Naive thymus-derived CD8-positive, alpha-beta T cell (primary cell): ENCODE data around the gene DERL3. TPM values are rescaled to one million over a fixed set of nuclear protein-coding genes. Genes with fewer than 3 reads are reported as not detected.
A peak's percentile ranks its signal among the peaks of the same experiment; 100 is the strongest.

ENCODE experiments used
- ATAC-seq, 2 donors: fragments of 150-1000 bp; cut with Tn5 transposase in 1 of 2; sonication (Bioruptor Pico), chemical (Tn5 transposase) in 1 of 2; 1 replicate in 1 of 2; 2 replicates in 1 of 2; pipeline ENCODE4 v1.10.0; 2021; ENCODE audit warnings: mild to moderate bottlenecking in 2 of 2, moderate library complexity in 2 of 2
- POLR2A ChIA-PET: fragments of 350-600 bp; sonication (Branson Sonifier 250); formaldehyde crosslinking; loops from one replicate; lab custom pipeline; 2021; ENCODE audit warnings: antibody characterized with exemption; lab: Charles Lee
- DNase-seq, 10 donors: peaks; one replicate each; pipeline versions ENCODE4 v3.0.0 to v3.0.0-alpha.2; 2020 to 2022
- H3K27ac Mint-ChIP-seq, 10 donors: one replicate each; pipeline ENCODE4 v1.8.0; 2020 to 2022; ENCODE audit warnings: mild to moderate bottlenecking in 10 of 10, mixed read lengths in 10 of 10, moderate library complexity in 4 of 10, inconsistent platforms in 1 of 10
- H3K27me3 Mint-ChIP-seq, 5 donors: one replicate each; pipeline ENCODE4 v1.8.0; 2021 to 2022; ENCODE audit warnings: mixed read lengths in 5 of 5
- H3K36me3 Mint-ChIP-seq, 3 donors: one replicate each; pipeline ENCODE4 v1.8.0; 2020 to 2022; ENCODE audit warnings: mixed read lengths in 3 of 3, mild to moderate bottlenecking in 2 of 3, inconsistent platforms in 1 of 3
- H3K4me1 Mint-ChIP-seq, 4 donors: one replicate each; pipeline ENCODE4 v1.8.0; 2021 to 2022; ENCODE audit warnings: mixed read lengths in 4 of 4
- H3K4me3 Mint-ChIP-seq, 10 donors: one replicate each; pipeline ENCODE4 v1.8.0; 2020 to 2022; ENCODE audit warnings: mild to moderate bottlenecking in 10 of 10, mixed read lengths in 10 of 10, moderate library complexity in 6 of 10, inconsistent platforms in 1 of 10
- H3K9me3 Mint-ChIP-seq, 9 donors: one replicate each; pipeline ENCODE4 v1.8.0; 2020 to 2022; ENCODE audit warnings: mixed read lengths in 9 of 9, mild to moderate bottlenecking in 3 of 9, inconsistent platforms in 1 of 9, moderate library complexity in 1 of 9
- polyA plus RNA-seq, 3 donors: library from polyadenylated mRNA; unstranded; fragments of 300-500 nt; fragmentation: Illumina TruSeq; gene quantifications; one replicate each; pipeline ENCODE4 v1.2.3, GENCODE V29; 2021
- total RNA-seq, 8 experiments: library from RNA in 2 of 8; stranded (reverse) in 2 of 8; gene quantifications; one replicate each; pipeline ENCODE4 v1.2.3 and lab custom pipeline; 2021 to 2026

DERL3 gene
- total and polyA plus RNA-seq, 5 experiments from 2014 or later: 1.7 to 2.0 TPM; not detected in 3

DNA sequence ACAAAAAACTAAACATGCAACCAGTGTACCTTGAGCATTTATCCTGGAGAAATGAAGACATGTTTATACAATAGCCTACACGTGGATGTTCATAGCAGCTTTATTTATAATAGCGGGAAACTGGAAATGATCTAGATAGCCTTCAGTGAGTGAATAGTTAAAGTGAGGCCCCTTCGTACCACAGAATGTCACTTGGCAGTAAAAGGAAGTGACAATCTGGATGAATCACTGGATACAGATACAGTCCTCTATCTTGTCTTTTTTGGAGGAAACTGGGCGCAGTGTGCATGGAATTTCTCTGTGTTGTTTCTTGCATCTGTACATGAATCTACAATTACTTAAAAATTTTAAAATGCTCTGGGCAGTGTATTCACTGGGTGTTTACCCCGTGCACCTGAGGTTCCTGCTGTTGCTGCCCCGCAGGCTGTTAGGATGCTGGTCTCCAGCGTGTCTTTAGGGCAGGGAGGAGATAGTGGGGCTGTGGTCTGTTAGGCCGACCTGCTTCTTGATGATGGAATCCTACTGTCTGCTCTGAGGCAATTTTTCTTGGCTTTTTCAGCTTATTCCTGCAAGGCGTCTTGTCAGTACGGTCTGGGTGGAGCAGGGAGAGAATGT is 23.2 kb downstream of the DERL3 start:
- H3K27ac Mint-ChIP-seq: peak overlapping the region in 1 of 10 donors; percentile 25
- no peak for DNase-seq
- no peaks in the 10 kb centered on the region for H3K9me3 Mint-ChIP-seq
- POLR2A ChIA-PET: no interaction called here
- H3K4me1 Mint-ChIP-seq: peaks cover 0 to 31% (median 7%) of the 10 kb centered on the region in 4 donors
- no peaks in the 10 kb centered on the region for H3K27me3 Mint-ChIP-seq
- H3K36me3 Mint-ChIP-seq: peaks cover 0 to 86% (median 14%) of the 10 kb centered on the region in 3 donors
- H3K4me3 Mint-ChIP-seq: no peak overlapping the region
- ATAC-seq: no peak

DNA sequence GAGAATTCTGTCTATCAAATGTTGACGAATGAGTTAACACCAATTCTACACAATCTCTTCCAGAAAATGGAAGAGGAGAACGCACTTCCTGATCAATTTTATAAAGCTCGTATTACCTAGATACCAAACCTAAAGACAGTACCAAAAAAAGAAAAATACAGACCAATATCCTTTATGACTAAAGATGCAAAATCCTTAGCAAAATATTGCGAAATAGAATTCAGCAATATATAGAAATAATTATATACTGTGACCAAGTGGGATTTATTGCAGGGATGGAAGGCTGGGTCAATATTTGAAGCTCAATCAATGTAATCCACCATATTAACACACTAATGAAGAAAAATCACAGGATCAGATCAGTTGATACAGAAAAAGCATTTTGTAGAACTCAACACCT is 26.4 kb downstream of the DERL3 start:
- ATAC-seq (no peak), DNase-seq (no peak)
- peaks cover 0 to 11% (median 6%) of the 10 kb centered on the region in 4 donors for H3K4me1 Mint-ChIP-seq
- no peaks in the 10 kb centered on the region for H3K27me3 Mint-ChIP-seq
- no peaks in the 10 kb centered on the region for H3K9me3 Mint-ChIP-seq
- no peak overlapping the region for H3K4me3 Mint-ChIP-seq
- H3K27ac Mint-ChIP-seq: peak overlapping the region in 2 of 10 donors; percentile 41 to 42
- POLR2A ChIA-PET: no interaction called here
- peaks cover 0 to 81% (median 8%) of the 10 kb centered on the region in 3 donors for H3K36me3 Mint-ChIP-seq

DNA sequence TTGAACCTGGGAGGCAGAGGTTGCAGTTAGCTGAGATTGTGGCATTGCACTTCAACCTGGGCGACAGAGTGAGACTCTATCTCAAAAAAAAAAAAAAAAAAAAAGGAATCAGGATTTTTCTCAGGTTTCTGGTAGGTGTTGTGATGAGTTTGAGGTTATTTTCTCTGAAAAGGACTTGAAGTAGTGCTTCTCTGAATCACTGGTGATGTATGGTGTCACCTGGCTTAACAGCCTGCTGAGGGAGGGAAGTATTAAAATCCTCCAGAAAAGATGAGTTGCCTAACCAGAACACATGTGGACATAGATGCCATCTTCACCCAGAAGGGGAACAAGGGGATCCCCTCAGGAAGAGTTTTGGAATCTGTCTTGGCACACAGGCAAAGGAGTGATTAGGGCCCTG is 32.0 kb downstream of the DERL3 start:
- POLR2A ChIA-PET: interaction anchor here (0.7 kb wide), 1 partner anchor 10 kb away, joined by 4 read pairs; no protein-coding TSS in a partner anchor
- no peak overlapping the region for H3K4me3 Mint-ChIP-seq
- ATAC-seq (no peak), DNase-seq (no peak)
- no peaks in the 10 kb centered on the region for H3K9me3 Mint-ChIP-seq
- peaks cover 0 to 90% (median 2%) of the 10 kb centered on the region in 3 donors for H3K36me3 Mint-ChIP-seq
- no peaks in the 10 kb centered on the region for H3K27me3 Mint-ChIP-seq
- H3K4me1 Mint-ChIP-seq: peaks cover 0 to 20% (median 3%) of the 10 kb centered on the region in 4 donors
- peak overlapping the region in 1 of 10 donors; percentile 34 for H3K27ac Mint-ChIP-seq

DNA sequence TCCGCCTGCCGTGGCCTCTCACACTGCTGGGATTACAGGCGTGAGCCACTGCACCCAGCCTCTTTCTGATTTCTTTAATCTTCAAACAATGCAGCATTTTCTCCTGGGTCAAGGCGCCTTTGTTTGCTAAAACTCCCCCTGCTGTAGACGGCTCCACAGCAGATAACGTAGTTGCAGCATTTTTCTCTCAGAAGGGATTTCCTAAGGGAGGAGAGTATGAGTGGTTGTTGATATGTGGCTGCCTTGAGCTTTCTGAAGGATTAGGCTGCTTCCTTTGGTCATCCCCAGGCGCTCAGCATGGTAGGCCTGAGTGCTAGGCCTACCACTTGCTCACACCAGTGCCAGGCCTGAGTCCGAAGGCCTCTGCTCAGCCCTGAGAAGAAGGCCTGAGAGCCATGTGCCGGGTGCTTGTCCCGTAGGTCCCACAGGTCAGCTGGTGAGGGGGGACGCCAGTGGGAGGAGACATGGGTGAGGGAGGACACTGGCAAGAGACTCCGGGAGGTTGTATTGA is 34.0 kb downstream of the DERL3 start:
- Mint-ChIP-seq H3K27me3 (no peaks in the 10 kb centered on the region), H3K4me1 (peaks cover 0 to 29% (median 2%) of the 10 kb centered on the region in 4 donors), H3K4me3 (no peak overlapping the region), H3K36me3 (peaks cover 0 to 91% (median 16%) of the 10 kb centered on the region in 3 donors), H3K27ac (peak overlapping the region in 1 of 10 donors; percentile 71), H3K9me3 (no peaks in the 10 kb centered on the region)
- ATAC-seq: no peak
- POLR2A ChIA-PET: interaction anchor here (0.5 kb wide), 1 partner anchor 75 kb away, joined by 4 read pairs; no protein-coding TSS in a partner anchor
- no peak for DNase-seq

DNA sequence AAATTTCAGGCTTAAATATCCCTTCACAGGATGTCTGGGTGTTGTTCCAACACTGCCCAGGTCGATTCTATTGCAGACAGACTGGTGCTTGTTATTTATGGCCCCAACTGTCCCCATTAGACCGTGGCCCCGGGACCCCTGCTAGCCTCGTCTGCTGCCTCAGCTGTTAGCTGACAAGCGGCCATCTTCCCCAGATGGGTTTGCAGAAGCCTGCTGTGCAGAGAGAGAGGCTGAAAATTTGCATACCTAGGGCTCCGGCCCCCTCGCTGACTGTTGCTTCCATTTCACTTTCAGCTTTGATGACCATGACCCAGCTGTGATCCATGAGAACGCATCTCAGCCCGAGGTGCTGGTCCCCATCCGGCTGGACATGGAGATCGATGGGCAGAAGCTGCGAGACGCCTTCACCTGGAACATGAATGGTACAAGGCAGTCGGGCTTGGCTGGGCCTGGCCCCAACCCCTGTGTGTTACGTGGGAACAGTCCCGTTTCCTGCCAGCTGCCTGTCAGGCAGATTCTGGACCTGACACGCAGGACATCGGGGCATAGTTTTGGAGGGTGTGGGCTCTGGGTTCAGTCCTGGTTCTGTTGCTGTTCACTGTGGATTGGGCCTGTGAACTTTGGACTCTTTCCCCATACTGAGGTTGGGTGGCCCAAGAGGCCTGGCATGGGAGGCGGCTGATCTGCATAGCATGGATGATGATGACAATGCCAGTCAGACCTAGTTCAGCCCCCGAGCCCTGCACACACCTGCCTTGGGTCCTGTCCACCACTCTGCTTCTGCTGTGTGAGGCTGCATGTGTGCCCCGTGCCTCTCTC is 35.6 kb downstream of the DERL3 start:
- H3K4me1 Mint-ChIP-seq: peaks cover 0 to 33% (median 2%) of the 10 kb centered on the region in 4 donors
- POLR2A ChIA-PET: no interaction called here
- H3K27me3 Mint-ChIP-seq: no peaks in the 10 kb centered on the region
- H3K27ac Mint-ChIP-seq: peak overlapping the region in 4 of 10 donors; percentile 18 to 93 (median 46)
- ATAC-seq (no peak), DNase-seq (no peak)
- H3K9me3 Mint-ChIP-seq: no peaks in the 10 kb centered on the region
- H3K4me3 Mint-ChIP-seq: no peak overlapping the region
- peaks cover 0 to 94% (median 17%) of the 10 kb centered on the region in 3 donors for H3K36me3 Mint-ChIP-seq

DNA sequence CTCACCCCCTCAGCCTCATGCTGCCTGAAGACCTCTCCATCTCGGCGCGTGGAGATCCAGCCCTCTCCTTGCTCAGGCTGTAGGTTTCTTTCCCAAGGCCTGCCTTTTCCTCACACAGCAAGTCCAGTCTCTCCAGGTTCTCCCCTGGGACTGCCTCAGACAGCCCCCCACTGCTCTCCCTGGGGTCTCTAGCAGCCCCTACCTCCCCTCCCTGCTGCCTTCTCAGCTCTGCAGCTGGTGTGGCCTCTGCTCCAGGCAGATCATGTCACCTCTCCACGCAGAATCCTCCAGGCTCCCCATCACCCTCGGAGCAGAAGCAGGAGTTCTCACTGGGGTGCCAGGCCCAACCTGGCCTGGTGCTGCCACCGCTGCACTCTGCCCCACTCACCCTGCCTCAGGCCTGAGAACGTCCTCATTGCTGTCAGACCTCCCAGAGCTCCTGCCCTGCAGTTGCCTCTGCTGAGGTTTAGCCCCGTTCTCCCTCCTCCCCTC is 36.9 kb downstream of the DERL3 start:
- Mint-ChIP-seq H3K4me1 (peaks cover 0 to 33% (median 2%) of the 10 kb centered on the region in 4 donors), H3K9me3 (no peaks in the 10 kb centered on the region), H3K36me3 (peaks cover 0 to 92% (median 17%) of the 10 kb centered on the region in 3 donors), H3K4me3 (no peak overlapping the region), H3K27me3 (no peaks in the 10 kb centered on the region), H3K27ac (peak overlapping the region in 3 of 10 donors; percentile 35 to 93 (median 86))
- ATAC-seq (no peak), DNase-seq (no peak)
- POLR2A ChIA-PET: no interaction called here

DNA sequence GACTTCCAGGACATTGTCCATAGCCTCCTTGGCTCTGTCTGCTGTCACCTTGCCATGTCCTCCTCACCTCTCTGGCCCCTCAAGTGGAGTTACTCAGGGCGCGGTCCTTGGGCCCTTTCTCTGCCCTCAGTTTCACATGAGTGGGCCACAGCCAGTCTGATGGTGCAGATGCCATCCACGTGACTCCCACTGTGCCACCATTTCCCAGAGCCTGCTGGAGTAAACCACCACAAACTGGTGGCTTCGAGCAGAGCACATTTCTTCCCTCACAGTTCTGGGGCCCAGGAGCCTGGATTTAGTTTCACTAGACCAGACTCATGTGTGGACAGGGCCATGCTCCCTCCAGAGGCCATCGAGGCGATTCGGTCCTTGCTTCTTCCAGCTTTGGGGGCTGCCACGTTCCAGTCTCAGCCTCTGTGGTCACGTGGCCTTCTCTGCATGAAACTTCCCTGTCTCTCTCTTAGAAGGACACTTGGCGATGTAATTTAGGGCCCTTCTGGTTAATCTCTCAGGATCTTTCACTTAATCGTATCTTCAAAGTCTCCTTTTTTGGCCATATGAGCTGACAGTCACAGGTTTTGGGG is 37.5 kb downstream of the DERL3 start:
- H3K27ac Mint-ChIP-seq: peak overlapping the region in 2 of 10 donors; percentile 70 to 73
- POLR2A ChIA-PET: no interaction called here
- no peaks in the 10 kb centered on the region for H3K9me3 Mint-ChIP-seq
- DNase-seq (no peak), ATAC-seq (no peak)
- H3K4me3 Mint-ChIP-seq: peak overlapping the region in 1 of 10 donors; percentile 48
- H3K27me3 Mint-ChIP-seq: no peaks in the 10 kb centered on the region
- peaks cover 0 to 32% (median 2%) of the 10 kb centered on the region in 4 donors for H3K4me1 Mint-ChIP-seq
- H3K36me3 Mint-ChIP-seq: peaks cover 0 to 93% (median 22%) of the 10 kb centered on the region in 3 donors

GRCh38 chr22:23800297-23801237 is 38.2 kb downstream of the DERL3 start:
- Mint-ChIP-seq H3K27ac (peak overlapping the region in 2 of 10 donors; percentile 70 to 73), H3K4me3 (peak overlapping the region in 1 of 10 donors; percentile 67), H3K9me3 (no peaks in the 10 kb centered on the region), H3K4me1 (peaks cover 0 to 31% (median 2%) of the 10 kb centered on the region in 4 donors), H3K27me3 (no peaks in the 10 kb centered on the region), H3K36me3 (peaks cover 0 to 93% (median 26%) of the 10 kb centered on the region in 3 donors)
- POLR2A ChIA-PET: no interaction called here
- DNase-seq (no peak), ATAC-seq (peak in 1 of 2 donors; percentile 42)

- POLR2A ChIA-PET: interaction anchor here (0.6 kb wide), 1 partner anchor 10 kb away, joined by 4 read pairs; no protein-coding TSS in a partner anchor
- Mint-ChIP-seq H3K4me3 (no peak overlapping the region), H3K9me3 (no peaks in the 10 kb centered on the region), H3K27ac (peak overlapping the region in 1 of 10 donors; percentile 41), H3K27me3 (no peaks in the 10 kb centered on the region), H3K36me3 (peaks cover 0 to 92% (median 23%) of the 10 kb centered on the region in 3 donors), H3K4me1 (peaks cover 5 to 33% (median 18%) of the 10 kb centered on the region in 4 donors)
- DNase-seq (no peak), ATAC-seq (no peak)
Measured at GRCh38 chr22:23796461-23796860, 42.3 kb downstream of the DERL3 start.

GRCh38 chr22:23793326-23793725 is 45.5 kb downstream of the DERL3 start:
- POLR2A ChIA-PET: interaction anchor here (0.7 to 1.1 kb wide), 2 partner anchors 21 to 22 kb away, joined by 3 to 4 read pairs; partner anchors contain the start of gene MMP11
- Mint-ChIP-seq H3K4me3 (no peak overlapping the region), H3K27me3 (no peaks in the 10 kb centered on the region), H3K36me3 (peaks cover 0 to 73% (median 15%) of the 10 kb centered on the region in 3 donors), H3K27ac (peak overlapping the region in 4 of 10 donors; percentile 18 to 79 (median 56)), H3K4me1 (peaks cover 13 to 38% (median 34%) of the 10 kb centered on the region in 4 donors), H3K9me3 (no peaks in the 10 kb centered on the region)
- ATAC-seq: no peak
- no peak for DNase-seq
